Measurements from ENCODE around the gene MGME1.

Gene MGME1, protein sequence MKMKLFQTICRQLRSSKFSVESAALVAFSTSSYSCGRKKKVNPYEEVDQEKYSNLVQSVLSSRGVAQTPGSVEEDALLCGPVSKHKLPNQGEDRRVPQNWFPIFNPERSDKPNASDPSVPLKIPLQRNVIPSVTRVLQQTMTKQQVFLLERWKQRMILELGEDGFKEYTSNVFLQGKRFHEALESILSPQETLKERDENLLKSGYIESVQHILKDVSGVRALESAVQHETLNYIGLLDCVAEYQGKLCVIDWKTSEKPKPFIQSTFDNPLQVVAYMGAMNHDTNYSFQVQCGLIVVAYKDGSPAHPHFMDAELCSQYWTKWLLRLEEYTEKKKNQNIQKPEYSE

GRCh38 chr20:17968366-17969277, at the start of gene MGME1, which contains the start of gene SNX5:
MGME1 (plus strand) TSS chr20:17969018; CDS start chr20:17969860, 842 bp downstream.
SNX5 (minus strand) TSS chr20:17968794; CDS start chr20:17968425, 369 bp downstream.
- ATAC-seq (ENCODE audit: low read depth), result peak; percentile 76
- peaks cover 64% of the 10 kb centered on the region for H3K36me3 ChIP-seq (ENCODE audit: low read depth)
- H3K4me1 ChIP-seq (ENCODE audit: insufficient read depth, poor library complexity, severe bottlenecking), result peaks cover 38% of the 10 kb centered on the region

DNA sequence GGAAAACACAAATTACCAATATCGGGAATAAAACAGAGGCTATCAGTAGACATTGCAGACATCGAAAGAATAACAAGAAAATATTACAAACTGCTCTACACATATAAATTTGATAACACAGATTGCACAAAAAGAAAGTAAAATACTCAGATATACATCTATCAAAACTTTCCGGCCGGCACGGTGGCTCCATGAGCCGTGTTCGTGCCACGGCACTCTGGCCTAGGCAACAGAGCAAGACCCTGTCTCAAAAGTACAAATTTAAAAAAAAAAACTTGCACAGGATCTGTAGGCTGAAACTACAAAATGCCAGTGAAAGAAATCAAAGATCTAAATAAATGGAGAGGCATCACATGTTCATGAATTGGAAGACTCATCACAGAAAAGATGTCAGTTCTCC, 49.7 kb upstream of the MGME1 start:
- no peaks in the 10 kb centered on the region for H3K27me3 ChIP-seq (ENCODE audit: insufficient read depth, poor library complexity, severe bottlenecking)

More at GRCh38 chr20:17968366-17969277, at the start of gene MGME1, which contains the start of gene SNX5:
- Histone ChIP-seq H3K27ac (ENCODE audit: poor library complexity, severe bottlenecking) (peak within 1 kb of the TSS; percentile 87), H3K9me3 (ENCODE audit: severe bottlenecking) (no peaks in the 10 kb centered on the region), H3K27me3 (ENCODE audit: insufficient read depth, poor library complexity, severe bottlenecking) (no peaks in the 10 kb centered on the region), H3K4me3 (ENCODE audit: severe bottlenecking) (peak within 1 kb of the TSS; percentile 82)
- TF ChIP-seq CTCF (IDR thresholded peaks at IDR 0.05; ENCODE audit: poor library complexity, severe bottlenecking), result no peak
- peak; percentile 100 for DNase-seq (ENCODE audit: low spot score)

GRCh38 chr20:17921774-17922173, 47.0 kb upstream of the MGME1 start:
- Histone ChIP-seq H3K9me3 (ENCODE audit: severe bottlenecking) (no peaks in the 10 kb centered on the region), H3K27me3 (ENCODE audit: insufficient read depth, poor library complexity, severe bottlenecking) (no peaks in the 10 kb centered on the region), H3K4me3 (ENCODE audit: severe bottlenecking) (no peak overlapping the region), H3K36me3 (ENCODE audit: low read depth) (no peaks in the 10 kb centered on the region), H3K4me1 (ENCODE audit: insufficient read depth, poor library complexity, severe bottlenecking) (no peaks in the 10 kb centered on the region), H3K27ac (ENCODE audit: poor library complexity, severe bottlenecking) (no peak overlapping the region)
- no peak for TF ChIP-seq CTCF (IDR thresholded peaks at IDR 0.05; ENCODE audit: poor library complexity, severe bottlenecking)
- no peak for ATAC-seq (ENCODE audit: low read depth)
- DNase-seq (ENCODE audit: low spot score), result no peak

More for the DNA sequence above, 49.7 kb upstream of the MGME1 start:
- no peaks in the 10 kb centered on the region for H3K4me1 ChIP-seq (ENCODE audit: insufficient read depth, poor library complexity, severe bottlenecking)
- H3K9me3 ChIP-seq (ENCODE audit: severe bottlenecking), result no peaks in the 10 kb centered on the region
- no peak overlapping the region for H3K27ac ChIP-seq (ENCODE audit: poor library complexity, severe bottlenecking)
- no peak overlapping the region for H3K4me3 ChIP-seq (ENCODE audit: severe bottlenecking)
- no peak for TF ChIP-seq CTCF (IDR thresholded peaks at IDR 0.05; ENCODE audit: poor library complexity, severe bottlenecking)
- no peaks in the 10 kb centered on the region for H3K36me3 ChIP-seq (ENCODE audit: low read depth)
- ATAC-seq (ENCODE audit: low read depth) (no peak), DNase-seq (ENCODE audit: low spot score) (no peak)

- no peaks in the 10 kb centered on the region for H3K36me3 ChIP-seq (ENCODE audit: low read depth)
- ATAC-seq (ENCODE audit: low read depth) (no peak), DNase-seq (ENCODE audit: low spot score) (no peak)
- no peaks in the 10 kb centered on the region for H3K9me3 ChIP-seq (ENCODE audit: severe bottlenecking)
- no peak overlapping the region for H3K27ac ChIP-seq (ENCODE audit: poor library complexity, severe bottlenecking)
- H3K27me3 ChIP-seq (ENCODE audit: insufficient read depth, poor library complexity, severe bottlenecking), result no peaks in the 10 kb centered on the region
- TF ChIP-seq CTCF (IDR thresholded peaks at IDR 0.05; ENCODE audit: poor library complexity, severe bottlenecking), result no peak
- no peak overlapping the region for H3K4me3 ChIP-seq (ENCODE audit: severe bottlenecking)
- H3K4me1 ChIP-seq (ENCODE audit: insufficient read depth, poor library complexity, severe bottlenecking), result no peaks in the 10 kb centered on the region
Observed at GRCh38 chr20:17925141-17925939, 43.5 kb upstream of the MGME1 start.

Measured in RWPE2 (cell line).